ENCODE results near the gene NFKBIA.
"Not testable (repeated sequence)": the region's sequence is repeated elsewhere in the genome, so short reads cannot be mapped to it uniquely, and the experiment has no call there.

NFKBIA gene

GRCh38 chr14:35366056-35366451 lies 38.5 kb downstream of the NFKBIA start:
- peak; percentile 23 for DNase-seq

- DNase-seq: peak; percentile 79
Measured at GRCh38 chr14:35365130-35366055, 39.2 kb downstream of the NFKBIA start.

- DNase-seq: no peak
Measured at GRCh38 chr14:35362911-35363374, 41.6 kb downstream of the NFKBIA start.

- DNase-seq: no peak
Measured at GRCh38 chr14:35362450-35362849, 42.1 kb downstream of the NFKBIA start.

GRCh38 chr14:35361141-35361480 lies 43.4 kb downstream of the NFKBIA start:
- DNase-seq: no peak

- not testable (repeated sequence) for DNase-seq
Measured at GRCh38 chr14:35359655-35360054, 44.9 kb downstream of the NFKBIA start.

- DNase-seq: peak; percentile 39
Measured at GRCh38 chr14:35355981-35356841, 48.3 kb downstream of the NFKBIA start.

- DNase-seq: not testable (repeated sequence)
Measured at GRCh38 chr14:35355235-35355634, 49.3 kb downstream of the NFKBIA start.

GRCh38 chr14:35353409-35354172 lies 51.0 kb downstream of the NFKBIA start:
- DNase-seq: no peak

- no peak for DNase-seq
Measured at GRCh38 chr14:35352274-35353233, 52.0 kb downstream of the NFKBIA start.

GRCh38 chr14:35351897-35352273 lies 52.7 kb downstream of the NFKBIA start:
- no peak for DNase-seq
